H1 (cell line): ENCODE results near the gene PDPK1. TPM values are rescaled to one million over a fixed set of nuclear protein-coding genes. Genes with fewer than 3 reads are reported as not detected.

Experiments used
- CTCF ChIA-PET: fragments of 300-600 bp; sonication (Branson Sonifier 250); formaldehyde crosslinking; loops from one replicate; lab custom pipeline; 2021; ENCODE audit not compliant: partially characterized antibody; lab: Charles Lee
- POLR2A ChIA-PET: fragments of 300-600 bp; sonication (Branson Sonifier 250); formaldehyde crosslinking; loops from one replicate; lab custom pipeline; 2021; ENCODE audit warnings: inconsistent platforms; ENCODE audit not compliant: partially characterized antibody; lab: Charles Lee
- DNase-seq, 2 experiments: peaks; one replicate each; pipeline versions ENCODE4 v3.0.0 to v3.0.0-alpha.2; 2010 to 2022; ENCODE audit warnings: low spot score in 2 of 2, low read depth in 1 of 2, mixed read lengths in 1 of 2
- FAIRE-seq: peaks from 2 replicates; lab custom pipeline; 2011; peaks lifted over from hg19 to GRCh38; lab: Jason Lieb, UNC
- H2AFZ ChIP-seq: 2 replicates; pipeline ENCODE4 v1.8.1; 2012; ENCODE audit warnings: low read length, inconsistent platforms
- H2AK5ac ChIP-seq: 2 replicates; pipeline ENCODE4 v1.6.1; 2013; ENCODE audit warnings: low read depth, low read length
- H2BK120ac ChIP-seq: replicated peaks from 2 replicates; pipeline ENCODE3; 2013; ENCODE audit warnings: low read depth, low read length, inconsistent platforms
- H2BK12ac ChIP-seq: 2 replicates; pipeline ENCODE4 v1.6.1; 2013; ENCODE audit warnings: low read depth, low read length
- H2BK15ac ChIP-seq: 2 replicates; pipeline ENCODE4 v1.6.1; 2013; ENCODE audit warnings: low read length
- H2BK20ac ChIP-seq: 2 replicates; pipeline ENCODE4 v1.6.1; 2013; ENCODE audit warnings: low read length
- H2BK5ac ChIP-seq: 2 replicates; pipeline ENCODE4 v1.6.1; 2013; ENCODE audit warnings: low read depth, low read length
- H3K14ac ChIP-seq: 2 replicates; pipeline ENCODE4 v1.6.1; 2013; ENCODE audit warnings: inconsistent platforms; ENCODE audit not compliant: insufficient read length
- H3K18ac ChIP-seq: 2 replicates; pipeline ENCODE4 v1.6.1; 2013; ENCODE audit warnings: low read length; ENCODE audit errors: extremely low read depth
- H3K23ac ChIP-seq: 2 replicates; pipeline ENCODE4 v1.6.1; 2013; ENCODE audit warnings: inconsistent platforms; ENCODE audit not compliant: insufficient read length
- H3K23me2 ChIP-seq: 2 replicates; pipeline ENCODE4 v1.6.1; 2013; ENCODE audit warnings: low read depth, low read length
- H3K27ac ChIP-seq: 2 replicates; pipeline ENCODE4 v1.6.1; 2011; ENCODE audit warnings: low read depth, low read length, inconsistent platforms
- H3K27me3 ChIP-seq, 4 experiments: replicated peaks in 1 of 4; 1 replicate in 1 of 4; 2 replicates in 3 of 4; pipeline versions ENCODE4 v1.6.1 to v1.8.1; 2011 to 2013; ENCODE audit warnings: low read length in 3 of 4, mild to moderate bottlenecking in 3 of 4, inconsistent platforms in 2 of 4, mixed read lengths in 2 of 4, moderate library complexity in 1 of 4; ENCODE audit not compliant: control insufficient read depth in 3 of 4, insufficient read depth in 3 of 4; ENCODE audit errors: extremely low read depth in 1 of 4
- H3K36me3 ChIP-seq, 4 experiments: 2 replicates each; pipeline versions ENCODE4 v1.6.1 to v1.8.1; 2011 to 2013; ENCODE audit warnings: mild to moderate bottlenecking in 4 of 4, low read length in 3 of 4, moderate library complexity in 2 of 4, control low read depth in 1 of 4, inconsistent platforms in 1 of 4; ENCODE audit not compliant: insufficient read depth in 4 of 4, control insufficient read depth in 2 of 4
- H3K4ac ChIP-seq: replicated peaks from 2 replicates; pipeline ENCODE3; 2013; ENCODE audit warnings: low read length, low read depth, mixed read lengths, inconsistent platforms; ENCODE audit not compliant: insufficient read length
- H3K4me1 ChIP-seq, 4 experiments: replicated peaks in 1 of 4; 1 replicate in 1 of 4; 2 replicates in 3 of 4; pipeline versions ENCODE4 v1.6.1 to v1.8.1; 2011 to 2013; ENCODE audit warnings: low read length in 3 of 4, inconsistent platforms in 2 of 4, mixed read lengths in 1 of 4; ENCODE audit not compliant: insufficient read depth in 4 of 4, control insufficient read depth in 3 of 4
- H3K4me2 ChIP-seq, 2 experiments: 2 replicates each; pipeline versions ENCODE4 v1.6.1 to v1.8.1; 2011 to 2013; ENCODE audit warnings: low read depth in 2 of 2, low read length in 2 of 2, control low read depth in 1 of 2, inconsistent platforms in 1 of 2, mild to moderate bottlenecking in 1 of 2; ENCODE audit not compliant: insufficient read depth in 1 of 2
- H3K4me3 ChIP-seq, 4 experiments: fragments of 200-600, 300-600 bp in 1 of 4; sonication (generic), shearing (Covaris generic), sonication (Bioruptor Twin) in 1 of 4; 2 replicates each; pipeline versions ENCODE4 v1.5.1 to v1.8.1; 2011 to 2016; ENCODE audit warnings: low read length in 4 of 4, low read depth in 3 of 4, control low read depth in 2 of 4, inconsistent platforms in 2 of 4, mild to moderate bottlenecking in 2 of 4, mixed read lengths in 1 of 4, moderate library complexity in 1 of 4; ENCODE audit not compliant: insufficient read depth in 2 of 4; ENCODE audit errors: extremely low read depth in 1 of 4
- H3K56ac ChIP-seq: replicated peaks from 2 replicates; pipeline ENCODE3; 2013; ENCODE audit warnings: low read depth, mild to moderate bottlenecking, mixed read lengths, low read length, inconsistent platforms; ENCODE audit not compliant: insufficient read length
- H3K79me1 ChIP-seq: 2 replicates; pipeline ENCODE4 v1.6.1; 2013; ENCODE audit warnings: low read depth, low read length, control low read depth
- H3K79me2 ChIP-seq, 2 experiments: 2 replicates each; pipeline versions ENCODE4 v1.6.1 to v1.8.1; 2012 to 2013; ENCODE audit warnings: low read length in 2 of 2, mild to moderate bottlenecking in 2 of 2, inconsistent platforms in 1 of 2; ENCODE audit not compliant: insufficient read depth in 2 of 2, control insufficient read depth in 1 of 2
- H3K9ac ChIP-seq, 4 experiments: replicated peaks in 1 of 4; 1 replicate in 1 of 4; 2 replicates in 3 of 4; pipeline versions ENCODE4 v1.6.1 to v1.8.1; 2011 to 2013; ENCODE audit warnings: low read depth in 3 of 4, low read length in 3 of 4, control low read depth in 2 of 4, mild to moderate bottlenecking in 2 of 4, moderate library complexity in 2 of 4, inconsistent platforms in 1 of 4; ENCODE audit errors: extremely low read depth in 1 of 4
- H3K9me3 ChIP-seq, 2 experiments: 2 replicates each; pipeline versions ENCODE4 v1.6.1 to v1.8.1; 2012 to 2013; ENCODE audit warnings: mild to moderate bottlenecking in 2 of 2, moderate library complexity in 2 of 2, control low read depth in 1 of 2, inconsistent platforms in 1 of 2, low read depth in 1 of 2, low read length in 1 of 2, mixed read lengths in 1 of 2; ENCODE audit not compliant: insufficient read depth in 2 of 2
- H4K20me1 ChIP-seq, 2 experiments: replicated peaks in 1 of 2; 2 replicates each; pipeline versions ENCODE3 to v1.8.1; 2011 to 2013; ENCODE audit warnings: inconsistent platforms in 2 of 2, low read length in 2 of 2, mild to moderate bottlenecking in 1 of 2; ENCODE audit not compliant: insufficient read depth in 2 of 2, control insufficient read depth in 1 of 2
- H4K5ac ChIP-seq: 2 replicates; pipeline ENCODE4 v1.6.1; 2013; ENCODE audit warnings: low read length, low read depth, mixed read lengths, inconsistent platforms; ENCODE audit not compliant: insufficient read length
- H4K8ac ChIP-seq: 2 replicates; pipeline ENCODE4 v1.8.0; 2013; ENCODE audit warnings: mild to moderate bottlenecking, moderate library complexity, low read length, inconsistent platforms; ENCODE audit not compliant: insufficient read depth; ENCODE audit errors: extremely low read depth
- H4K91ac ChIP-seq: replicated peaks from 2 replicates; pipeline ENCODE3; 2013; ENCODE audit warnings: low read length, mixed read lengths, inconsistent platforms; ENCODE audit not compliant: insufficient read length
- CHD1 ChIP-seq: IDR thresholded peaks from 2 replicates; pipeline ENCODE4 v1.6.1; 2012; ENCODE audit warnings: low read depth, low read length, improper control_type of control experiment
- EGR1 ChIP-seq: IDR thresholded peaks from 2 replicates; pipeline ENCODE4 v1.6.1; 2011; ENCODE audit warnings: low read depth, low read length, borderline replicate concordance
- EP300 ChIP-seq, 2 experiments: IDR thresholded peaks; 1 replicate in 1 of 2; 2 replicates in 1 of 2; pipeline ENCODE4 v1.6.1; 2011 to 2012; ENCODE audit warnings: low read depth in 2 of 2, low read length in 2 of 2, mild to moderate bottlenecking in 2 of 2, borderline replicate concordance in 1 of 2, inconsistent platforms in 1 of 2, moderate library complexity in 1 of 2
- KDM4A ChIP-seq: IDR thresholded peaks from one replicate; pipeline ENCODE4 v1.7.1; 2012; ENCODE audit warnings: low read depth, mild to moderate bottlenecking, moderate library complexity, low read length, inconsistent platforms; ENCODE audit not compliant: severe bottlenecking
- MAX ChIP-seq: IDR thresholded peaks from 2 replicates; pipeline ENCODE4 v1.6.1; 2012; ENCODE audit warnings: inconsistent platforms
- POU5F1 ChIP-seq: IDR thresholded peaks from 2 replicates; pipeline ENCODE4 v1.6.1; 2011; ENCODE audit warnings: low read depth, mild to moderate bottlenecking, low read length, moderate library complexity
- SIX5 ChIP-seq: IDR thresholded peaks from 2 replicates; pipeline ENCODE4 v1.6.1; 2011; ENCODE audit warnings: mild to moderate bottlenecking, low read depth, low read length
- TBP ChIP-seq: IDR thresholded peaks from 2 replicates; pipeline ENCODE4 v1.6.1; 2011; ENCODE audit warnings: low read depth, low read length, improper control_type of control experiment
- WGBS, 2 experiments: shearing (Covaris generic) in 1 of 2; methylation state at CpG; one replicate each; pipeline versions ENCODE4 v1.1.6 to v1.1.7; 2013 to 2015; ENCODE audit warnings: low lambda C conversion rate in 2 of 2, mixed read lengths in 2 of 2, inconsistent platforms in 1 of 2, low coverage in 1 of 2, missing lambda C conversion rate in 1 of 2; ENCODE audit not compliant: insufficient replicate concordance in 2 of 2, insufficient coverage in 1 of 2, insufficient read length in 1 of 2; ENCODE audit errors: extremely low coverage in 1 of 2, missing lambda C conversion rate in 1 of 2; 5-methylcytosine and 5-hydroxymethylcytosine counted together
- polyA plus RNA-seq, 7 experiments: library from polyadenylated mRNA; depleted of rRNA in 3 of 7; stranded (reverse) in 5 of 7; unstranded in 2 of 7; fragments of >200 nt in 5 of 7; fragments of 200-250 nt in 2 of 7; gene quantifications; 1 replicate in 5 of 7; 2 replicates in 1 of 7; 4 replicates in 1 of 7; pipeline versions ENCODE4 v1.2.1 to v1.2.3, GENCODE V29; 2011 to 2013; ENCODE audit warnings: missing spikeins in 2 of 7, mixed read lengths in 2 of 7
- total RNA-seq: library from RNA; stranded (reverse); fragmentation: NEBNext Ultra II Directional; extraction: Animal tissue kit (Norgen Biotek cat#: 25700); gene quantifications from 2 replicates; pipeline ENCODE4 v1.2.1, GENCODE V29; 2021
- TF ChIP-seq, protein P1 (sequence below): IDR thresholded peaks from 2 replicates; pipeline ENCODE4 v1.6.1; 2012; ENCODE audit warnings: inconsistent platforms

Gene PDPK1
- total and polyA plus RNA-seq, 2 of the 8 experiments (the other 6 are each of a cell fraction or from before 2014, with no cell fraction given) = 17.1 to 27.8 TPM

DNA sequence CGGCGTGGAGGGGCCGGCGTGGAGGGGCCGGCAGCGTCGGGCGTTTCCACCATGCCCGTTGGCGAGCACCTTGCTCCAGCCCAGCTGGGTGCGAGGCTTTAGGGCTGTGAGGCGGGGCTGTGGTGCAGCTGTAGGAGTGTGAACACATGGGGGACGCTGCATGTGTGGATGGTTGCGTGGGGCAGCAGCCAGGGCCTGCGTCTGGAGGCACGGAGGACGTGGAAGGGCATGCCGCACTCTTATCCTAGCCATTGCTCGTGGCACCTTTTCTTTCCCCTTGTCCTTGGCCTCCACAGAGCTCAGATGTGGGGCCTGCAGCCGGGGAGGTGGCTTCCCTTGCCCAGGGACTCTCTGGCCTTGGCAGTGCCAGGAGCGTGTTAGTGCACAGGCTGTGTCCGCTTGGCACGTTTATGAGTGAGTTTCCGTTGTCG lies 47.8 kb downstream of the PDPK1 start:
- no peak overlapping the region for H2BK15ac ChIP-seq
- no peak overlapping the region for H3K4ac ChIP-seq
- peaks cover 0 to 7% (median 5%) of the 10 kb centered on the region in 4 experiments; a peak in 2 of 8 replicates for H3K36me3 ChIP-seq
- H3K23ac ChIP-seq = no peak overlapping the region
- H2AFZ ChIP-seq = no peak overlapping the region
- TF ChIP-seq EGR1 (no peak), POU5F1 (no peak), CHD1 (no peak), TBP (no peak), EP300 (IDR thresholded peaks at IDR 0.05; ENCODE audit: borderline replicate concordance in 1 of 2, low read depth in 2 of 2, low read length in 2 of 2) (no peak), KDM4A (no peak), SIX5 (no peak), MAX (no peak)
- TF ChIP-seq, protein P1, sequence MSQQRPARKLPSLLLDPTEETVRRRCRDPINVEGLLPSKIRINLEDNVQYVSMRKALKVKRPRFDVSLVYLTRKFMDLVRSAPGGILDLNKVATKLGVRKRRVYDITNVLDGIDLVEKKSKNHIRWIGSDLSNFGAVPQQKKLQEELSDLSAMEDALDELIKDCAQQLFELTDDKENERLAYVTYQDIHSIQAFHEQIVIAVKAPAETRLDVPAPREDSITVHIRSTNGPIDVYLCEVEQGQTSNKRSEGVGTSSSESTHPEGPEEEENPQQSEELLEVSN = no peak
- H3K79me1 ChIP-seq = no peaks in the 10 kb centered on the region
- H2BK20ac ChIP-seq = no peak overlapping the region
- no peak overlapping the region for H2BK5ac ChIP-seq
- H2BK12ac ChIP-seq = no peak overlapping the region
- no peak overlapping the region for H3K9ac ChIP-seq
- H4K20me1 ChIP-seq = peaks cover 0 to 7% of the 10 kb centered on the region in 2 experiments
- no peak overlapping the region for H3K4me3 ChIP-seq
- DNase-seq = no peak
- H3K14ac ChIP-seq = no peak overlapping the region
- no peak for FAIRE-seq
- H3K27ac ChIP-seq = no peak overlapping the region
- no peak overlapping the region for H3K18ac ChIP-seq
- H2AK5ac ChIP-seq = no peak overlapping the region
- 93% methylated on average over 25 of the region's 25 CpGs; no CpG with 5 or more reads in 1 of the 2 experiments for WGBS, 2 experiments
- H4K91ac ChIP-seq = no peak overlapping the region
- no peak overlapping the region for H2BK120ac ChIP-seq
- H3K79me2 ChIP-seq = no peaks in the 10 kb centered on the region
- ChIA-PET POLR2A (interaction anchor here (1.6 to 2.6 kb wide), 2 partner anchors 18 kb away, joined by 7 to 8 read pairs; no protein-coding TSS in a partner anchor), CTCF (interaction anchor here (0.9 to 1.2 kb wide), 3 partner anchors 11 to 331 kb away, joined by 3 to 6 read pairs (median 3); no protein-coding TSS in a partner anchor)
- no peak overlapping the region for H4K5ac ChIP-seq
- no peak overlapping the region for H4K8ac ChIP-seq
- H3K56ac ChIP-seq = no peak overlapping the region
- no peaks in the 10 kb centered on the region for H3K23me2 ChIP-seq
- no peaks in the 10 kb centered on the region for H3K9me3 ChIP-seq
- no peaks in the 10 kb centered on the region for H3K27me3 ChIP-seq
- no peak overlapping the region for H3K4me2 ChIP-seq
- H3K4me1 ChIP-seq = no peaks in the 10 kb centered on the region
